HCEC 1CT (cell line): ENCODE data around the gene CYB561.
"Not testable (repeated sequence)": the region's sequence is repeated elsewhere in the genome, so short reads cannot be mapped to it uniquely, and the experiment has no call there.

Experiments used
- DNase-seq: peaks from one replicate; pipeline ENCODE4 v3.0.0-alpha.2; 2017

CYB561 gene

DNA sequence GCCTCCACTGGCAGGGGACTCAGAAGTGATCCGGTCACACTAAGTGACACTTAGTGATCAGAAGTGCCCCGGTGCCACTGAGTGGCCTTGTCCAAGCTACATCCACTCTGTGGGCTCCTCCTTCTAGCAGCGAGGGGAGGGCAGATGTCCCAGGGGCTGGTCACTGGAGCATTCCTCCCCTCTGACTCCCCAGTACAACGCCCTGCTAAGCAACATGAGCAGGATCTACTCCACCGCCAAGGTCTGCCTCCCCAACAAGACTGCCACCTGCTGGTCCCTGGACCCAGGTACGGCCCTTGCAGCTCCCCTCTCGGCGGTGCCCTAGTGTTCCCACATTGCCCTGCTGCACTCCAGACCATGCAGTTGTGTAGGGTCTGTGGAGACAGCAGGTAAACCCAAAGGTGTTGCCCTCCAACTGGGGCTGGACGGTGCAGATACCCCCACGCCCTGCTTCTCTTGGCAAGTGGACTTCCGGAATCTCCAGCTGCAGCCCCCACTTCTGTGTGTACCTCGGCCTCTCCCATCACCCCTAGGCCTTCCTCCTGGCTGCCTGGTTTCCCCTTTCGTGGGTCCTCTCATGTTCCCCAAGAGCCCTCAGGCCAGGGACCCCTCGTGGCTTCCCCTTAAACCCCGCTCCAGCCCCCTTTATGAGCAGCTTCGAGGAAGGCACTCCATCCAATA, 32.8 kb upstream of the CYB561 start:
- DNase-seq: peak; percentile 94

DNA sequence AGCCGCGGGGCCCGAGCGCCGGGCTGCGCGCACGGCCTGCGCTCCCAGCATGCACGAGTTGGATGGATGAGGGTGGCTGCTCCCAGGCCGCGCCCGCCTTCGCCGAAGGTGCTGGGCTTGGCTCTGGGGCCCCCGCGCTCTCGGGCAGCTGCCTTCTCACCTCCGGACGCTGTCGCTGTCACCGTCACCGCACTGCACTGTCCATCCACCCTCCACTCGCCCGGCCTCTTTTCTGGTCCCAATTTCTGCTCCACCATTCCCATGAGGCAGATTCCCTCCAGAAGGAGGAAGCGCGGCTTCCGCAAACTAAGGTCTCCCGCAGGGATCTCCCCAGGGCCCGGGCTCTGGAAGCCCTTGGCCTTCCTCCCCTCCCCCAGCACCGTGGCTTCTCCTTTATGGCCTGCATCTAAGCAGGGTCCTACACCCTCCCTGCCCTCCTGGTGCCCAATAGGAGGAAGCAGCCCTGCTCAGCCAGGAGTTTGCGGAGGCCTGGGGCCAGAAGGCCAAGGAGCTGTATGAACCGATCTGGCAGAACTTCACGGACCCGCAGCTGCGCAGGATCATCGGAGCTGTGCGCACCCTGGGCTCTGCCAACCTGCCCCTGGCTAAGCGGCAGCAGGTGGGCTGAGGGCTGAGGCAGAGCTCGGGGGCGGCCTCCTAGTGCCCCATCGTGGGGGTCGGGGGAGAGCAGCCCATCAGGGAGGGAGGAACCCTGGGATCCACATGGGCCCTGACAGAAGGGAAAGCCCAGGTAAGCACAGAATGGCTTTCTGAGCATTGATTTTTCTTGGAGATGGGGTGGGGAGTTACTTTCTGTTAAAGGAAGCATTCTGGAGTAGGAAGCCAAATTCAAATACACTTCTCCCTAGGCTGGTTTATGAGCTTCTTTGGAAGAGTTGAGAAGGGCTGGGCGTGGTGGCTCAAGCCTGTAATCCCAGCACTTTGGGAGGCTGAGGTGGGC, 31.7 kb upstream of the CYB561 start:
- DNase-seq: no peak

GRCh38 chr17:63476854-63477479, 30.9 kb upstream of the CYB561 start, which contains the start of gene ACE:
Gene ACE, plus strand, starts transcription at chr17:63477061. Its CDS starts 34 bp downstream, at chr17:63477095.
- no peak for DNase-seq

- no peak for DNase-seq
Observed at GRCh38 chr17:63476459-63476853, 30.4 kb upstream of the CYB561 start.

- DNase-seq: no peak
Observed at GRCh38 chr17:63475491-63476412, 29.6 kb upstream of the CYB561 start.

DNA sequence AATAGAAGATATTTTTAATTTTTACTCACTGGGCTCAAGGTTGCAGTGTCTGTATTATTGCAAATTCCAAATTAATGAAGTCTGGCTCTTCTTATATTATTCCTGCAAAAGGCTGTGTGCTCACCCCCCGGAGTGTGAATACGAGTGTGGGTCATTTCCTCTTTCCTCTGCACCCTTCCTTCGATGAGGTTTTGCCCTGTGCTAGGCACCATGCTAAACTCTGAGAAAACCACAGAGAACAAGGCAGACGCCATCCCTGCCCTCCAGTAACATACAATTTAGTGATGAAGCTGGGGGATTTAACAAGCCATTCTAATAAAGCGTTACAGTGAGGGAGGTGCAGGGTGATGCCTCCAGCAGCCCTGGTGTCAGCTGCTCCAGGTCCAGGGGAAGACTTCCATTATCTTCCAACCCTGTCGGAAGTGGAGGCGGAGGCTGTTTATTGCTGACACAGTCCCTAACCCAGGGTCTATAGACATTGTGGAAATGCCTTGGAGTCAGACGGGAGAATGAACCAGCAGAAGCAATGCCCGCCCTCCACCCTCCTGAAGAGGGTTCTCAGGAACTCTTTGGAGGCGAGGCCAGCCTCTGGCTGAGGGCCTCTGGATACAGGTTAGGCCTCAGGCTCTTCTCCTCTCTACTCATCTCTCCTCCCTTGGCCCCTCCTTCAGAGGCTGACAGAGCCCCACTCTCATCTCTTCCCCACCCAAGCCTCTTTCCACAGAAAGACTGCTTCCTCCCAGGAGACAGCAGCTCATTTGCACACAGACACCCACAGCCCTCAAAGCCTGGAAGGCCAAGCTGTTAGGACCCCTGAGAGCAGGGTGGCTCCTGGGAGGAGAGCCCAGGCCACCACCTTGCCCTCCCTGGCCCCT, 28.7 kb upstream of the CYB561 start:
- DNase-seq: no peak

- no peak for DNase-seq
Observed at GRCh38 chr17:63474174-63474573, 28.1 kb upstream of the CYB561 start.

DNA sequence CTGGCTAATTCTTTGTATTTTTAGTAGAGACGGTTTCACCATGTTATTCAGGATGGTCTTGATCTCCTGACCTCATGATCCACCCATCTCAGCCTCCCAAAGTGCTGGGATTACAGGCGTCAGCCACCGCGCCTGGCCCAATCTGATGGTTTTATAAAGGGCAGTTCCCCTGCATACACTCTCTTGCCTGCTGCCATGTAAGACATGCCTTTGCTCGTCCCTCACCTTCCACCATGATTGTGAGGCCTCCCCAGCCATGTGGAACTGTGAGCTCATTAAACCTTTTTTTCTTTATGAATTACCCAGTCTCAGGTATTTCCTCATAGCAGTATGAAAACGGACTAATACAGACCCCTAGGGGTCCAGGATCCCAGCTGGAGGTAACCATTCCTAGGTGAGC, 22.0 kb upstream of the CYB561 start:
- not testable (repeated sequence) for DNase-seq

DNA sequence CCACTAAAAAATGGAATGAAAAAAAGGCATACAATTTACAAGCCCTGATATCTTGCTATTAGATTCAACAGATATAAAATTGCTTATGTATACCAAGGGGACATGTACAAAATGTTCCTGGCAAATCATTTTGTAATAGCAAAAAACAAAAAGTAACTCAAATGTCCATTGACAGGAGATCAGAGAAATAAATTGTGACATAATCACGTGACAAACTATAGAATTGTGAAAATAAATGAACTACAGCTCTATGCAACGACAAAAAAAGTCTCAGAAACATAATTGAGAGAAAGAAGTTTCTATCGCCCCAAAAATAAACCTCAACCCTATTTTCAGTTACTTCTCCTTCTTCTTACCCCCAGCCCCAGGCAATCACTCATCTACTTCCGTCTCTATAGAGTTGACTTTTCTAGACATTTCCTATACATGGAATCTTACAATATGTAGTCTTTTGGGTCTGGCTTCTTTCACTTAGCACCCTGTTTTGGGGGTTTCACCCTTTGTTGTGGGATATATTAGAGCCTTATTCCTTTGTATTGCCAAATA, 18.7 kb upstream of the CYB561 start:
- no peak for DNase-seq

GRCh38 chr17:63463771-63464170, 17.7 kb upstream of the CYB561 start:
- DNase-seq: no peak

- DNase-seq: no peak
Observed at GRCh38 chr17:63460018-63460417, 13.9 kb upstream of the CYB561 start.

DNA sequence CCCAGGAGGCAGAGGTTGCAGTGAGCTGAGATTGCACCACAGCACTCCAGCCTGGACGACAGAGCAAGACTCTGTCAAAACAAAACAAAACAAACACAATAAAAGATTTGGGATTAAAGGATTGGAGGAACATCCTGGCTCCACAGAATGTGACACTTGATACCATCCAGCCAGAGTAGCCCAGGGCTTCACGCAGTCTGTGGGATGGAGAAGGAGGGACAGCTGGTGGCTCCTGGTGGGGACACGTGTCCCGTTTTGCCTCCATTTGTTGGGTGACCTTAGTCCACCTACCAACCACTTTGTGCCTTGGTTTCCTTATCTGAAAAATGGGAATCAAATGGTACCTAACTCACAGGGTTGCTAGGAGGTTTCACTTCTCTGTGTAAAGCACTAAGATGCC, 12.4 kb upstream of the CYB561 start:
- DNase-seq: no peak

GRCh38 chr17:63455417-63455816, 9.3 kb upstream of the CYB561 start:
- DNase-seq: no peak

DNA sequence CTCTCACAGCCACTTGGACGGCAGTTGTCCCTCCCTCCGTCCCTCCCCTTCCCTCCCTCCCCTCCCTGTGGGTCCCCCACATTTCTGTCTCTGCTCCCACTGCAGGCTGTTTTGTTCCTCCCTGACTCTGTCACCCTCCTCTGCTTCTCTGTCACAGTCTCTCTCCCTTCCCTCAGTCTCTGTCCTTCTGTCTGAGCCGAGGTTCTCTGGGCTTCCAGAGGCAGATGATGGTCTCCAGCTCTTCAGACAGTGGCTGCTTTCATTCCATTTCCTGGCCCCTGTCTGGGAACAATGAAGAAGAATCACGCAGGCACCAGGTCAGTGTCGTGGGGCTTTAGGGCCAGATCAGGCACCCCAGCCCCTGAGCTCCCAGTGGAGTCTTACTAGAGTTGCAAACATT, 8.8 kb upstream of the CYB561 start:
- no peak for DNase-seq

DNA sequence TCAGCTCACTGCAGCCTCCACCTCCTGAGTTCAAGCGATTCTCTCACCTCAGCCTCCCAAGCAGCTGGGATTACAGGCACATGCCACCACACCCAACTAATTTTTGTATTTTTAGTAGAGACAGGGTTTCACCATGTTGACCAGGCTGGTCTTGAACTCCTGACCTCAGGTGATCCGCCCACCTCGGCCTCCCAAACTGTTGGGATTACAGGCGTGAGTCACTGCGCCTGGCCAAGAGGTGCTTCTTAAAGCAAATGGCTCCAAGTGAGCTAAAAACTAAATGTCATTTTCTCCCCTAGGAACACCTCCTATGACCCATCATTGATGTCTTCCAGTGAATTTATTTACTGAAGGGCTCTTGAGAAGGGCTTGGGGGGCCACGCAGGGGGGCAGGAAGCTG, 8.3 kb upstream of the CYB561 start:
- DNase-seq: not testable (repeated sequence)

DNA sequence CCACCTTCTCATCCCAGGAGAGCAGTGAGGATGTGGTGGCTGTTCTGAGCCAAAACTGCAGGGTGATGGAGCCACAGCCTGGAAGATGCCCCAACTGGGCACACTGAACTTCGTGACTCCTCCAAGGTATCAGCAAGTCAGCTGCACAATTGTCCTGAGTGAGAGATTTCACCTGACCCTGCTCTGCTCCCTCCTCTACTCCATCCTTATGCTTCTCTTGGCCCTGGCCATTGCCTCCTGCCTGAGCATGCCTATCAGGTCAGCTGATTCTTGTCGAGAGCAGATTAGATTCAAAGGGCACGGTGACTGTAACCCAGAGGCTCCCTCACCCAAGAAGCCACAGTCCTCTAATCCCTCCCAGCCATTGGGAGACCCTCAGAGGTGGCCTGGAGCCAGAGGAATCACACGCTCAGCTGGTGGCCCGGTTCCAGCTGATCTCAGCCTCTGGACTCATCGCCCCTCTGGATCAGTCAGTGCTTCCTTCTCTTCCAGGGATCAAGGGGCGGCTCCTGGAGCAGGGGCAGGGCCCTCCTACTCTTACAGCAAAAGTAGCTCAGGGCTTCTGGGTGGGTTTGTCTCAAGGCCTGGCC, 7.0 kb upstream of the CYB561 start:
- no peak for DNase-seq

- no peak for DNase-seq
Observed at GRCh38 chr17:63452046-63452961, 6.2 kb upstream of the CYB561 start.

GRCh38 chr17:63451150-63451549, 5.0 kb upstream of the CYB561 start:
- no peak for DNase-seq

DNA sequence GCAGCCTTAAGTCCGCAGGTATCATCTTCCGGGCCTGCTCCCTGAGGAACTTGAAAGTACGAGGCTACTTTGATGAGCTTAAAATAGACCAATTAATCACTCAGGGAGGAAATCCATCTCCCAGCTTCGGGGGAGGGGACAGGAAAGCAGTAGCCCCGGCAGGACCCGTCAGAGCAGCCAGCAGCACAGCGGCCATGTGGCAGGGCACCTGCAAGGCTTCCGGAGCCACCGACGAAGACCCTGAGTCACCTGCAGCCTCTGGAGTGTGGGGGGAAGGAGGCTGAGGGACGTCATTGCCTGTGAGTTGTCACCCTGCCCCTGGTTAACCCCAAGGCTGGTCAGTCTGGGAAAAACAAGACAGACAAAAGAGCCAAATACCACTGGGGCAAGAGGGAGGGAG, 4.4 kb upstream of the CYB561 start:
- no peak for DNase-seq

DNA sequence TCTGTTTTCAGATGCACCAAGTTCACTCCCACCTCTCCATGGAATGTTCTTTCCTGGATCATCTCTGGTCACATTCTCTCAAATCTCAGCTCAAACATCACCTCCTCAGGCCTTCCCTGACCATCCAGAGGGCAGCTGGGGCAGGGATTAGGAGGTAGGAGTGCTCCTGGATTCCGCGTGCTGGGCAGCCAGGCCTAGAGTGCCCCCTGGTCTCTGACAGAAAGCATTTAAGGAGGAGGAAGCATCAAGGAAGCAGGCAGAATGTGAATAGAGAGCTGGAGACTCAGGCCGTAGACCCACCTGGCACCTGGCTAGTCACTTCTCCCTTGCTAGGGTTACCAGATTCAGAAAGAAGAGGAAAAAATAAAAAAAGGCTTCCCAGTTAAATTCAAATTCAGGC, 2.5 kb upstream of the CYB561 start:
- DNase-seq: no peak
